Measurements from ENCODE around the gene UCN. TPM values are rescaled to one million over a fixed set of nuclear protein-coding genes. Genes with fewer than 3 reads are reported as not detected.
"Not testable (repeated sequence)": the region's sequence is repeated elsewhere in the genome, so short reads cannot be mapped to it uniquely, and the experiment has no call there.

Gene UCN
- total RNA-seq, 1 experiment from 2014 or later = 1.5 TPM

GRCh38 chr2:27353762-27354596, 45.7 kb upstream of the UCN start:
- Histone ChIP-seq H3K27ac (ENCODE audit: insufficient read length, low read depth, low read length) (no peak overlapping the region), H4K20me1 (ENCODE audit: control insufficient read depth, insufficient read depth, insufficient read length) (peaks cover 4% of the 10 kb centered on the region), H3K56ac (ENCODE audit: insufficient read length, low read depth, low read length) (no peak overlapping the region), H4K8ac (replicated peaks; ENCODE audit: insufficient read length, low read depth, low read length) (no peak overlapping the region), H2AFZ (ENCODE audit: low read length) (no peak overlapping the region), H3K4me2 (ENCODE audit: insufficient read depth, insufficient read length, low read length) (no peak overlapping the region), H3K9ac (ENCODE audit: extremely low read depth, insufficient read length, low read length) (no peak overlapping the region), H3K4me1 (ENCODE audit: insufficient read depth, low read length) (peaks cover 2% of the 10 kb centered on the region; the same call in 1 of the 2 replicates), H3K23me2 (ENCODE audit: insufficient read length, low read depth, low read length, poor library complexity, severe bottlenecking) (no peaks in the 10 kb centered on the region), H4K91ac (ENCODE audit: insufficient read length, low read depth, low read length) (no peak overlapping the region), H2BK15ac (ENCODE audit: low read depth, low read length) (no peak overlapping the region), H2BK20ac (ENCODE audit: low read depth, low read length, poor library complexity, severe bottlenecking) (no peak overlapping the region), H3K27me3 (ENCODE audit: insufficient read depth, low read length) (no peaks in the 10 kb centered on the region), H4K5ac (ENCODE audit: insufficient read length, low read depth, low read length) (no peak overlapping the region), H3K18ac (ENCODE audit: insufficient read length, low read depth, low read length) (no peak overlapping the region), H3K79me2 (ENCODE audit: insufficient read depth, low read length) (peaks cover 37% of the 10 kb centered on the region; the same call in 1 of the 2 replicates), H2BK5ac (ENCODE audit: insufficient read length, low read length) (no peak overlapping the region), H3K9me3 (ENCODE audit: control insufficient read depth, low read depth, low read length) (no peaks in the 10 kb centered on the region), H3K14ac (ENCODE audit: insufficient read depth, low read length) (no peak overlapping the region), H2AK5ac (ENCODE audit: insufficient read length, low read length) (no peak overlapping the region), H3K23ac (ENCODE audit: insufficient read length, low read depth, low read length) (no peak overlapping the region), H3T11ph (ENCODE audit: low read length) (no peak overlapping the region), H2BK120ac (ENCODE audit: low read depth, low read length, poor library complexity, severe bottlenecking) (no peak overlapping the region), H3K79me1 (ENCODE audit: insufficient read depth, low read depth, low read length, poor library complexity, severe bottlenecking) (peaks cover 4% of the 10 kb centered on the region), H3K4ac (ENCODE audit: low read depth, low read length) (no peak overlapping the region), H2BK12ac (ENCODE audit: insufficient read length, low read depth, low read length) (no peak overlapping the region)
- no CpG with 5 or more reads among the region's 7 CpGs for WGBS (ENCODE audit: extremely low coverage, insufficient read length, low lambda C conversion rate)
- Mint-ChIP-seq H3K36me3 (ENCODE audit: insufficient read depth in 1 of 3, low read depth in 3 of 3) (peaks cover 17 to 27% (median 26%) of the 10 kb centered on the region in 3 experiments), H3K27me3 (ENCODE audit: low read depth) (no peaks in the 10 kb centered on the region), H3K9me3 (peaks cover 12 to 16% of the 10 kb centered on the region in 2 experiments), H3K4me3 (peak overlapping the region; percentile 41 to 68), H3K4me1 (peaks cover 16 to 43% of the 10 kb centered on the region in 2 experiments), H3K27ac (peak overlapping the region; percentile 46 to 94 (median 79); a peak in 5 of 7 replicates)
- no peak for DNase-seq
- no peak for TF ChIP-seq CTCF (conservative IDR thresholded peaks at IDR 0.05)

GRCh38 chr2:27353386-27353761, 45.1 kb upstream of the UCN start:
- H3K9me3 ChIP-seq (ENCODE audit: control insufficient read depth, low read depth, low read length); H3K18ac ChIP-seq (ENCODE audit: insufficient read length, low read depth, low read length); H3K23ac ChIP-seq (ENCODE audit: insufficient read length, low read depth, low read length); H4K5ac ChIP-seq (ENCODE audit: insufficient read length, low read depth, low read length); H3K23me2 ChIP-seq (ENCODE audit: insufficient read length, low read depth, low read length, poor library complexity, severe bottlenecking); DNase-seq; H3K4ac ChIP-seq (ENCODE audit: low read depth, low read length); H4K8ac ChIP-seq (replicated peaks; ENCODE audit: insufficient read length, low read depth, low read length); H2BK15ac ChIP-seq (ENCODE audit: low read depth, low read length); H4K20me1 ChIP-seq (ENCODE audit: control insufficient read depth, insufficient read depth, insufficient read length); H3K27ac ChIP-seq (ENCODE audit: insufficient read length, low read depth, low read length); H2BK120ac ChIP-seq (ENCODE audit: low read depth, low read length, poor library complexity, severe bottlenecking); H3K56ac ChIP-seq (ENCODE audit: insufficient read length, low read depth, low read length); H2AK5ac ChIP-seq (ENCODE audit: insufficient read length, low read length); H3K4me2 ChIP-seq (ENCODE audit: insufficient read depth, insufficient read length, low read length); H3K27me3 Mint-ChIP-seq (ENCODE audit: low read depth); H3T11ph ChIP-seq (ENCODE audit: low read length); H4K91ac ChIP-seq (ENCODE audit: insufficient read length, low read depth, low read length); H3K14ac ChIP-seq (ENCODE audit: insufficient read depth, low read length); H3K4me1 ChIP-seq (ENCODE audit: insufficient read depth, low read length); H3K9ac ChIP-seq (ENCODE audit: extremely low read depth, insufficient read length, low read length); H3K79me1 ChIP-seq (ENCODE audit: insufficient read depth, low read depth, low read length, poor library complexity, severe bottlenecking); H2BK20ac ChIP-seq (ENCODE audit: low read depth, low read length, poor library complexity, severe bottlenecking); H2BK12ac ChIP-seq (ENCODE audit: insufficient read length, low read depth, low read length); H2AFZ ChIP-seq (ENCODE audit: low read length); H3K27me3 ChIP-seq (ENCODE audit: insufficient read depth, low read length); H2BK5ac ChIP-seq (ENCODE audit: insufficient read length, low read length): not testable (repeated sequence)
- H3K27ac Mint-ChIP-seq = peak overlapping the region in 2 of 3 experiments; percentile 46 to 71; a peak in 2 of 7 replicates
- H3K4me3 Mint-ChIP-seq = peak overlapping the region in 1 of 2 experiments; percentile 68; a peak in 2 of 5 replicates
- peaks cover 9 to 12% of the 10 kb centered on the region in 2 experiments; a peak in 4 of 5 replicates for H3K9me3 Mint-ChIP-seq
- peaks cover 39% of the 10 kb centered on the region; the same call in 1 of the 2 replicates for H3K79me2 ChIP-seq (ENCODE audit: insufficient read depth, low read length)
- H3K4me1 Mint-ChIP-seq = peaks cover 16 to 40% of the 10 kb centered on the region in 2 experiments
- H3K36me3 Mint-ChIP-seq (ENCODE audit: insufficient read depth in 1 of 3, low read depth in 3 of 3) = peaks cover 13 to 24% (median 22%) of the 10 kb centered on the region in 3 experiments
- WGBS (ENCODE audit: extremely low coverage, insufficient read length, low lambda C conversion rate) = no CpG with 5 or more reads among the region's 5 CpGs

Measured in H9 (cell line).